Esophagus muscularis mucosa (tissue), 3 donors: ENCODE measurements around the gene CEBPG.

Source experiments
- CTCF ChIP-seq, 3 experiments: fragments of 200-600 bp in 2 of 3; fragments of 450-650 bp in 1 of 3; sonication (generic) in 2 of 3; IDR thresholded peaks; one replicate each; pipeline ENCODE4 v1.5.1; 2017 to 2019; ENCODE audit warnings: antibody characterized with exemption in 3 of 3, mild to moderate bottlenecking in 2 of 3, moderate library complexity in 1 of 3
- POLR2A ChIP-seq: fragments of 450-650 bp; IDR thresholded peaks from one replicate; pipeline ENCODE4 v1.6.1; 2017; ENCODE audit warnings: antibody characterized with exemption, moderate library complexity, mild to moderate bottlenecking, low read depth

GRCh38 chr19:33382982-33383381 lies 9.5 kb downstream of the CEBPG start:
- no peak for TF ChIP-seq CTCF (IDR thresholded peaks at IDR 0.05)
- TF ChIP-seq POLR2A, result no peak
